ENCODE measurements around the gene IGSF9B. TPM values are rescaled to one million over a fixed set of nuclear protein-coding genes. Genes with fewer than 3 reads are reported as not detected.

IGSF9B gene
- polyA plus RNA-seq, 2 donors: 0.93 to 5.5 TPM

DNA sequence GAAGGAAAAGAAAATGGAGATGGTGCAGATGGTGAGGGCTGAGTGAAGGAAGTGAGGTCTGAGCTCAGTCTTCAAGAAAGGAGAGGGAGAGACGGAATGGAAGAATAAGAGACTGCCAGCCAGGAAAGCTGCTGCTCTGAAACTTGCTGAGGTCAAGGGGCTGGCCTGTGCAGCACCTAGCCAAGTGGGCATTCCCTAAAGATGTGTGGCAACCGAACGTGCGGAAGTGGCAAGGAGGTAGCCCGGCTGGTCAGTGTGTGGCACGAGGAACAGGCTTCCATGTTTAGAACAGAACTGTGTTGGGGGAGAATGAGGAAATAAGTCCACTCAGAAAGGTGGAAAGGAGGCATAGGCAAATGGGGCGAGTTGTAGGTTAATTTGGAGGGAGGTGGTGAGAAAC, 7.6 kb upstream of the IGSF9B start:
- Histone ChIP-seq H3K27ac (ENCODE audit: low read depth in 2 of 2, low read length in 1 of 2) (no peak overlapping the region), H3K36me3 (ENCODE audit: control insufficient read depth in 2 of 2, insufficient read depth in 2 of 2, low read length in 1 of 2) (no peaks in the 10 kb centered on the region), H3K4me3 (ENCODE audit: low read depth in 1 of 2, low read length in 2 of 2) (no peak overlapping the region), H3K27me3 (ENCODE audit: control insufficient read depth in 1 of 2, insufficient read depth in 2 of 2, low read length in 2 of 2) (no peaks in the 10 kb centered on the region), H3K4me1 (ENCODE audit: control insufficient read depth in 2 of 2, insufficient read depth in 2 of 2, low read length in 1 of 2) (peaks cover 2 to 10% of the 10 kb centered on the region in 2 donors), H3K9me3 (ENCODE audit: control insufficient read depth in 2 of 2, insufficient read depth in 1 of 2, low read depth in 1 of 2, low read length in 1 of 2) (no peaks in the 10 kb centered on the region)
- 86 to 90% methylated on average over 7 of the region's 7 CpGs for WGBS, 2 donors

DNA sequence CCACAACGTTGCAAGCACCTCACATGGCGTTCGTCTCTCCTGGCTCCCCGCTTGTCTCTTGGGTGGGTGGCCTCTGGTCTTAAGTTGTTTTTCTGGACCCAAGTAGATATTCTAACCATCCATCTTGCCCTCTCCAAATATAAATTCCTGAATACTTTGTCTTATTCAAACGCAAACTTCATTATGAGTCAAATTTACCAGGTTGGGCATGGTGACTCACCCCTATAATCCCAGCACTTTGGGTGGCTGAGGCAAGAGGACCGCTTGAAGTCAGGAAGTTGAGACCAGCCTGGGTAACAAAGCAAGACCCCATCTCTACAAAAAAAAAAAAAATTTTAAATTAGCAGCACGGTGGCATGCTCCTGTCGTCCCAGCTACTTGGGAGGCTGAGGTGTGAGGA, 5.1 kb upstream of the IGSF9B start:
- 75 to 81% methylated on average over 8 of the region's 8 CpGs for WGBS, 2 donors
- Histone ChIP-seq H3K27me3 (ENCODE audit: control insufficient read depth in 1 of 2, insufficient read depth in 2 of 2, low read length in 2 of 2) (no peaks in the 10 kb centered on the region), H3K36me3 (ENCODE audit: control insufficient read depth in 2 of 2, insufficient read depth in 2 of 2, low read length in 1 of 2) (no peaks in the 10 kb centered on the region), H3K9me3 (ENCODE audit: control insufficient read depth in 2 of 2, insufficient read depth in 1 of 2, low read depth in 1 of 2, low read length in 1 of 2) (no peaks in the 10 kb centered on the region), H3K4me3 (ENCODE audit: low read depth in 1 of 2, low read length in 2 of 2) (no peak overlapping the region), H3K4me1 (ENCODE audit: control insufficient read depth in 2 of 2, insufficient read depth in 2 of 2, low read length in 1 of 2) (peaks cover 0 to 2% of the 10 kb centered on the region in 2 donors), H3K27ac (ENCODE audit: low read depth in 2 of 2, low read length in 1 of 2) (no peak overlapping the region)

DNA sequence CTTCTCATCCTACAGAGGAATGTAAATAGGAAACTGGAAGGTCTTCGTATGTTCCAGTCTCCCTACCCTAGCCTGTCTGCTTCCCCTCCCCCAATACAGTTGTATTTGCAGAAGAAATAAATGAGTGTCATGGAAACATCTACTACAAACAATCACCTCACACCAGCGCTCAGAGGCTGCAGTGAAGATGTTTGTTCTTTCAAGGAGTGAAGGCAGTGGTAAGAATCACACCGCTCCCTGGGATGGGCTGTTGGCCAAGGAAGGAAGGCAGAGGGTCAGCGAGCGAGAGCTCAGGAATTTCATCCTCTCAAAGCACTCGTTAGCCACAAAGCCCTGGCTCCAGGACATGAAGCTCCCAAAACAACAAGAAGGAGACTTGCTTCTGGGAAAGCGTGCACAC, 1.1 kb upstream of the IGSF9B start:
- 40 to 53% methylated on average over 7 of the region's 7 CpGs for WGBS, 2 donors
- H3K27ac ChIP-seq (ENCODE audit: low read depth in 2 of 2, low read length in 1 of 2): peak overlapping the region; percentile 1 to 82
- H3K27me3 ChIP-seq (ENCODE audit: control insufficient read depth in 1 of 2, insufficient read depth in 2 of 2, low read length in 2 of 2): peaks cover 0 to 6% of the 10 kb centered on the region in 2 donors
- H3K36me3 ChIP-seq (ENCODE audit: control insufficient read depth in 2 of 2, insufficient read depth in 2 of 2, low read length in 1 of 2): no peaks in the 10 kb centered on the region
- H3K9me3 ChIP-seq (ENCODE audit: control insufficient read depth in 2 of 2, insufficient read depth in 1 of 2, low read depth in 1 of 2, low read length in 1 of 2): no peaks in the 10 kb centered on the region
- H3K4me3 ChIP-seq (ENCODE audit: low read depth in 1 of 2, low read length in 2 of 2): no peak overlapping the region
- peaks cover 0 to 4% of the 10 kb centered on the region in 2 donors for H3K4me1 ChIP-seq (ENCODE audit: control insufficient read depth in 2 of 2, insufficient read depth in 2 of 2, low read length in 1 of 2)

DNA sequence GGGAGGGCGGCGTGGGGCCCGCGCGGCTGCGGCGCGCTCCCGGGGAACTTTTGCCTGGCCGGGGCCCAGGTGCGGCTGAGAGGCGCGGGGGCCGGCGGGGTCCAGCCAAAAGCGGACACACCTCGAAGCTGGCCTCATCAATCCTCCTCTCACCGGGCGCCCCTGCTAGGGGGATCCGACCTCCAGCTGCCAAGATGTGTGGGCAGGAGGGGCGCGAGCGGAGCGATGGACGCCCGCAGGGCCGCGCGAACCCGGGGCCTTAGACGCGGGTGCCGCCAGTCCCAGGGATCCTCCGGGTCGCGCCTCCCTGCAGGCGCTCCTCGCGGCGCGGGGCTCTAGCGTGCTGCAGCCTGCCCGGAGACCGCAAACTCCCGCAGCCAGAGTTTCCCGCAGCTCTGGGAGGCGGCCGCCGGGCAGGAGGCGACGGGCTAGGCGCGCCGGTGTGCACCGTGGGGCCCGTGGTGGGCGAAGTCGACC, 785 bp downstream of the IGSF9B start:
- Histone ChIP-seq H3K4me3 (ENCODE audit: low read depth in 1 of 2, low read length in 2 of 2) (peak overlapping the region; percentile 47 to 66), H3K4me1 (ENCODE audit: control insufficient read depth in 2 of 2, insufficient read depth in 2 of 2, low read length in 1 of 2) (peaks cover 4 to 6% of the 10 kb centered on the region in 2 donors), H3K36me3 (ENCODE audit: control insufficient read depth in 2 of 2, insufficient read depth in 2 of 2, low read length in 1 of 2) (no peaks in the 10 kb centered on the region), H3K27ac (ENCODE audit: low read depth in 2 of 2, low read length in 1 of 2) (peak overlapping the region; percentile 68 to 69), H3K9me3 (ENCODE audit: control insufficient read depth in 2 of 2, insufficient read depth in 1 of 2, low read depth in 1 of 2, low read length in 1 of 2) (no peaks in the 10 kb centered on the region), H3K27me3 (ENCODE audit: control insufficient read depth in 1 of 2, insufficient read depth in 2 of 2, low read length in 2 of 2) (peaks cover 0 to 6% of the 10 kb centered on the region in 2 donors)
- WGBS, 2 donors: 1 to 2% methylated on average over 51 to 58 of the region's 58 CpGs

DNA sequence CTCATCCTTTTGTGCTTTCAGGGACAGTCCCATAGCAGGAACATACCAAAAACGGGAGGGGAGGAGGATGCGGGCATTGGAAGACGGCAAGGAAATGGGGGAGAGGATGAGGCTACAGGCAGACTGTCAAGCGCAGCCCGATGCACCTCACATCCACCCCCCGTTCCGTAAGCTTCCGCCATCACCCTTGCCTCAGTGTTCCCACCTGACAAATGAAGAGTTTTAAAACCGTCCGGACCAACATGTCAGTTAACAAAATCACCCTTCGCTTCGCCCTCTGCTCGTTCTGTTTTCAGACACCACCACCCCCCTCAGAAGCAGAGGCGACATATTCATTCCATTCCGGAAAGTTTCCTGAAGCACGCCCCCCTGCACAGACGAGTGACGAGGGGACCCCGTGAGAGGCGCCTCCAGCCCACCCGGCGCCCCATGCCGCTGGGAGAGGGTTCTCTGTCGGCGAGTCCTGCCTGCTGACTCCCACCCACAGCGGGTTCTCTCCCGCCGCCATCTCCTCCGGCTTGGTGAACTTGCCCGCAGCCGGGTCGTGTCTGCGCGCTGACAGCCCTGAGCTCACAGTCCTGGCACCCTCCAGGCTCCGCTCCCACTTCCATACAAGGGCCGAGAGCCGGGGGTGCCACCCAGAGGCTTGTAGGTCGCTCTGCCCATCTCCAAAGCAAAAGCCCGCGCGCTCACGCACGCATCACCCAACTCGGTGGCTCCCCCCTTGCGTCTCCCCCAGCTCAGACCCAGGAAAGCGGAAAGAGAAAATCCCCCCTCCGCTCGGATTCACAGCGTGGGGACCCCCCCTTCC, 1.5 kb downstream of the IGSF9B start:
- peaks cover 0 to 6% of the 10 kb centered on the region in 2 donors for H3K27me3 ChIP-seq (ENCODE audit: control insufficient read depth in 1 of 2, insufficient read depth in 2 of 2, low read length in 2 of 2)
- peak overlapping the region; percentile 78 to 81 for H3K27ac ChIP-seq (ENCODE audit: low read depth in 2 of 2, low read length in 1 of 2)

DNA sequence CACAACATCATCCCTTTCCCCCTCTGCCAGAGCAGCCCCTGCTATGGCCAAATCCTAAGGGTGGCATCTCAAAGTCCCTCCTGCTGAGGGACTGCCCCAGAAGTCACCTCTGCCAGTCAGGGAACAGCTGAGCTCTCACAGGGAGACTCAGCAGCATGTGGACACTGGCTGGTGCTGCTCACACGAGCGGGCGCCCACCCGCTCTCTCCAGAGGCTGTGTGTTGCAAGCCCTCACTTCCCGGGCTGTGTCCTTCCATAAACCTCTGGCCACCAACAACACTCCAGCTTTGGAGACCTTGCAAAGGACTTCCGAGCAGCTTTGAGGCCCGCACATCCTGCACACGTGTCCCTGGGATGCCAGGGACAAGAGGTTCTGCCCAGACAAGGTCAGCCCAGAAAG, 2.8 kb downstream of the IGSF9B start:
- Histone ChIP-seq H3K9me3 (ENCODE audit: control insufficient read depth in 2 of 2, insufficient read depth in 1 of 2, low read depth in 1 of 2, low read length in 1 of 2) (no peaks in the 10 kb centered on the region), H3K27me3 (ENCODE audit: control insufficient read depth in 1 of 2, insufficient read depth in 2 of 2, low read length in 2 of 2) (peaks cover 0 to 6% of the 10 kb centered on the region in 2 donors), H3K27ac (ENCODE audit: low read depth in 2 of 2, low read length in 1 of 2) (peak overlapping the region in 1 of 2 donors; percentile 59), H3K4me3 (ENCODE audit: low read depth in 1 of 2, low read length in 2 of 2) (no peak overlapping the region), H3K4me1 (ENCODE audit: control insufficient read depth in 2 of 2, insufficient read depth in 2 of 2, low read length in 1 of 2) (peaks cover 7 to 10% of the 10 kb centered on the region in 2 donors), H3K36me3 (ENCODE audit: control insufficient read depth in 2 of 2, insufficient read depth in 2 of 2, low read length in 1 of 2) (no peaks in the 10 kb centered on the region)
- WGBS, 2 donors: 82 to 90% methylated on average over 8 of the region's 8 CpGs

More for the DNA sequence above, 1.5 kb downstream of the IGSF9B start:
- H3K4me3 ChIP-seq (ENCODE audit: low read depth in 1 of 2, low read length in 2 of 2): peak overlapping the region; percentile 25 to 66
- H3K36me3 ChIP-seq (ENCODE audit: control insufficient read depth in 2 of 2, insufficient read depth in 2 of 2, low read length in 1 of 2): no peaks in the 10 kb centered on the region
- H3K9me3 ChIP-seq (ENCODE audit: control insufficient read depth in 2 of 2, insufficient read depth in 1 of 2, low read depth in 1 of 2, low read length in 1 of 2): no peaks in the 10 kb centered on the region
- WGBS, 2 donors: 4 to 7% methylated on average over 49 of the region's 49 CpGs
- peaks cover 4 to 7% of the 10 kb centered on the region in 2 donors for H3K4me1 ChIP-seq (ENCODE audit: control insufficient read depth in 2 of 2, insufficient read depth in 2 of 2, low read length in 1 of 2)

DNA sequence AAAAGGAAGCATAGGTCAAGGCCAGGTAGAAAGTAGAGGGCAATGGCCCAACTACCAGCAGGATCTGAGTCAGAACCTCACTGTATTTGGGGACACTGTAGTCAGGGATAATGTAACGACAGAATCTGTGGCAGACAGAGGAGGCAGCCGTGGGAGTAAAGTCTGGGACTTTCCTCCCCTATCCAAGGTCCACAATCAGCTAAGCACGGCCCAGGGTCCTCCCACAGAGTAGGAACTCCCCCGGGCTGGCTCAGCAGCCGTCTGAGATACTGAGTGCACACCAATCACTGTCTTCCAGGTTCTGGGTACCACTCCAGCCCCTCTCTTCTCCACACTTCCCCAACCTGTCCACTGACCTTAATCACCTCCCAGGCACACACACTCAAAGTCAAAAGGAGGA, 3.2 kb downstream of the IGSF9B start:
- H3K4me3 ChIP-seq (ENCODE audit: low read depth in 1 of 2, low read length in 2 of 2): no peak overlapping the region
- H3K9me3 ChIP-seq (ENCODE audit: control insufficient read depth in 2 of 2, insufficient read depth in 1 of 2, low read depth in 1 of 2, low read length in 1 of 2): no peaks in the 10 kb centered on the region
- no peaks in the 10 kb centered on the region for H3K36me3 ChIP-seq (ENCODE audit: control insufficient read depth in 2 of 2, insufficient read depth in 2 of 2, low read length in 1 of 2)
- 41 to 53% methylated on average over 5 of the region's 5 CpGs for WGBS, 2 donors
- H3K27me3 ChIP-seq (ENCODE audit: control insufficient read depth in 1 of 2, insufficient read depth in 2 of 2, low read length in 2 of 2): peaks cover 0 to 6% of the 10 kb centered on the region in 2 donors
- peaks cover 7 to 10% of the 10 kb centered on the region in 2 donors for H3K4me1 ChIP-seq (ENCODE audit: control insufficient read depth in 2 of 2, insufficient read depth in 2 of 2, low read length in 1 of 2)
- peak overlapping the region in 1 of 2 donors; percentile 59 for H3K27ac ChIP-seq (ENCODE audit: low read depth in 2 of 2, low read length in 1 of 2)

DNA sequence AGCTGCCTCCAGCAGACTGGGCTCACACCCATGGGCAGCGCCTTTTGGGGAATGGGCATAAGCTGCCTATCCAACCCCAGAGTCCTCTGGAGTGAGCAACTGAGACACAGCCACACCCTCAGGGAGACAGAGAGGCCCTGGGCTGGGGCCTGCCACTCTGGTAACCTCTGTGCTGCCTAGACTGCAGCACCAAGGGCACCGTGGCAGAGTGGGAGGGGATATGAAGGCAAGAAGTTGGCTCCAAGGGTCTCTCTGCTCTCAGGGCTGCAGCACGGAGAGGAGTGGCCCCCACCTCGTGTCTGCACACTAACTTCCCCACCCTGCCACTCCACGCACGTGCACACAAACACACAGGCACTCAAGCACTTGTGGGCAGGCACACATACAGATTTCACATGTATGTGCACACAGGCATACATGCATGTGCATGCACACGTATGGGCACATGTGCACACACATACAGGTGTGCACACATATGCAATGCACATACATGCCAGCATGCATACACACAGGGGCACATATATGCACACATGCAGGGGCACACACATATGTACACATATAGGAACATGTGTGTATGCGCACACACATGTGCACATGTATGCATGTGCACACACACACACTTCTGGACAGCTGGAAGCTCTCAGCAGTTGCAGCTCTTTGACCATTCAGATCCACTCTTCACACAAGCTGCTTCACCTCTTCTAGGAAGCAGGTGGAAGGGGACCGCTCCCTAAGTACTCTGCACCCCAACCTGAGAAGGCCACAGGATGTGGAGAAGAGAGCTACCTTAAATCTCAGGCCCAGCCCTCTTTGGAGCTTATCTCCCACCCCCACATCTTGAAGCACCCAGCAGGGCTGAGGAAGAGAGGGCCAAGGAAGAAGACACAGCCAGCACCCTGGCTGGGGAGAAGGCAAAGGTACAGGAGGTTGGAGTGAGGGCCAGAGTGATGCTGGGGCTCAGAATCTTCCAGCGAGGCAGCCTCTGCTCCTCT, 4.3 kb downstream of the IGSF9B start:
- WGBS, 2 donors: 69 to 72% methylated on average over 10 of the region's 10 CpGs
- Histone ChIP-seq H3K4me3 (ENCODE audit: low read depth in 1 of 2, low read length in 2 of 2) (no peak overlapping the region), H3K4me1 (ENCODE audit: control insufficient read depth in 2 of 2, insufficient read depth in 2 of 2, low read length in 1 of 2) (peaks cover 7 to 10% of the 10 kb centered on the region in 2 donors)

More for the DNA sequence above, 4.3 kb downstream of the IGSF9B start:
- H3K36me3 ChIP-seq (ENCODE audit: control insufficient read depth in 2 of 2, insufficient read depth in 2 of 2, low read length in 1 of 2): no peaks in the 10 kb centered on the region
- H3K27me3 ChIP-seq (ENCODE audit: control insufficient read depth in 1 of 2, insufficient read depth in 2 of 2, low read length in 2 of 2): peaks cover 0 to 6% of the 10 kb centered on the region in 2 donors
- H3K9me3 ChIP-seq (ENCODE audit: control insufficient read depth in 2 of 2, insufficient read depth in 1 of 2, low read depth in 1 of 2, low read length in 1 of 2): no peaks in the 10 kb centered on the region
- H3K27ac ChIP-seq (ENCODE audit: low read depth in 2 of 2, low read length in 1 of 2): peak overlapping the region; percentile 1 to 72
